Neuronal stem cell (in vitro differentiated cells): ENCODE results near the gene USP32.

Source experiments
- small RNA-seq: library from polyadenylated mRNA; stranded (forward); fragments of <200 nt; extraction: miRNeasy Mini kit (QIAGEN cat#:217004); gene quantifications from one replicate; pipeline ENCODE3, GENCODE V24; 2013; ENCODE audit not compliant: insufficient read depth

Gene USP32

Small RNA genes within 50 kb of the gene (small RNA-seq; reads per million reads assigned to genes)
- 10.3 reads per million, percentile 58 among the genes with 10 or more reads in this experiment for gene SCARNA20
